HG03575 (cell line): Measurements from ENCODE around the gene WDPCP.
"Not testable (repeated sequence)": the region's sequence is repeated elsewhere in the genome, so short reads cannot be mapped to it uniquely, and the experiment has no call there.

ENCODE experiments used
- ATAC-seq: cut with Tn5 transposase; IDR thresholded peaks from one replicate; pipeline ENCODE4 v1.9.1; 2021; ENCODE audit not compliant: unreplicated experiment, insufficient number of reproducible peaks, low FRiP score; ENCODE audit errors: extremely low read depth

WDPCP gene, protein sequence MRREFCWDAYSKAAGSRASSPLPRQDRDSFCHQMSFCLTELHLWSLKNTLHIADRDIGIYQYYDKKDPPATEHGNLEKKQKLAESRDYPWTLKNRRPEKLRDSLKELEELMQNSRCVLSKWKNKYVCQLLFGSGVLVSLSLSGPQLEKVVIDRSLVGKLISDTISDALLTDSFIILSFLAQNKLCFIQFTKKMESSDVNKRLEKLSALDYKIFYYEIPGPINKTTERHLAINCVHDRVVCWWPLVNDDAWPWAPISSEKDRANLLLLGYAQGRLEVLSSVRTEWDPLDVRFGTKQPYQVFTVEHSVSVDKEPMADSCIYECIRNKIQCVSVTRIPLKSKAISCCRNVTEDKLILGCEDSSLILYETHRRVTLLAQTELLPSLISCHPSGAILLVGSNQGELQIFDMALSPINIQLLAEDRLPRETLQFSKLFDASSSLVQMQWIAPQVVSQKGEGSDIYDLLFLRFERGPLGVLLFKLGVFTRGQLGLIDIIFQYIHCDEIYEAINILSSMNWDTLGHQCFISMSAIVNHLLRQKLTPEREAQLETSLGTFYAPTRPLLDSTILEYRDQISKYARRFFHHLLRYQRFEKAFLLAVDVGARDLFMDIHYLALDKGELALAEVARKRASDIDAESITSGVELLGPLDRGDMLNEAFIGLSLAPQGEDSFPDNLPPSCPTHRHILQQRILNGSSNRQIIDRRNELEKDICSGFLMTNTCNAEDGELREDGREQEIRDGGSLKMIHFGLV

DNA sequence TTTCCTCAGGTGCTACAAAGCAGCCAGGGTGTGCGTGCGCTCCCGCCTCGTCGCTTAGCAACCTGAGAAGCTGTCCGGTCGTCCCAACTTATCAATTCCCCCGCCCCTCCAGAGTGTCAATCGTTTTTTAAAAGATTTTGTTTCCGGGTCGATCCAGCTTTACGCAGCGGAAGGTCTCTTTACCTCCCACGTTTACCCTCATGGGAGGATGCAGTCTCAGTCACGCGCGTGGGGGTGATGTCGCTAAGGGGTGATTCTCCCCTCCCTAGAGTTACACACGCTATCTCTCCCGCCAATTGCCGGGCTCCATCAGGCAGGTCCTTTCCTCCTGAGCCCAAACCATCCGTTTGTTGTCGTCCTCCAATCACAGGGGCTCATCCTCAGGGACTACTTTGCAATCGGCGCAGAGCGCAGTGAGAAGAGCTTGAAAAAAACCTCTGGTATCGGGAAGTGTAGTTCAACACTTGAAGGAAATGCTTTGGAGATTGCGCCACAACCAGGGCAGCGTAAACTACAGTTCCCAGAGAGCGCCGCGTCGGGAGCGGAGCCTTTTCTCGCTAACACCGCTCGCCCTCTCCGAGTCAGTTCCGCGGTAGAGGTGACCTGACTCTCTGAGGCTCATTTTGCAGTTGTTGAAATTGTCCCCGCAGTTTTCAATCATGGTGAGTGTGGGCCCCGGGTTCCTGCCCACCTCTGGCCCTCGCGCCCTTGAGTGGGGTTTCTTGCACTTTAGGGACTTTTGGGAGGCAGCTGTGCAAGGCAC, at the start of gene WDPCP, which contains the start of gene MDH1:
Gene WDPCP (minus strand): TSS at position 93 of the 763 bp plus-strand sequence. CDS start 206 bp downstream, outside the sequence.
Gene MDH1 (plus strand): TSS at position 579 of the 763 bp plus-strand sequence. CDS start 81 bp downstream, at position 660.
- ATAC-seq, result peak; percentile 83

DNA sequence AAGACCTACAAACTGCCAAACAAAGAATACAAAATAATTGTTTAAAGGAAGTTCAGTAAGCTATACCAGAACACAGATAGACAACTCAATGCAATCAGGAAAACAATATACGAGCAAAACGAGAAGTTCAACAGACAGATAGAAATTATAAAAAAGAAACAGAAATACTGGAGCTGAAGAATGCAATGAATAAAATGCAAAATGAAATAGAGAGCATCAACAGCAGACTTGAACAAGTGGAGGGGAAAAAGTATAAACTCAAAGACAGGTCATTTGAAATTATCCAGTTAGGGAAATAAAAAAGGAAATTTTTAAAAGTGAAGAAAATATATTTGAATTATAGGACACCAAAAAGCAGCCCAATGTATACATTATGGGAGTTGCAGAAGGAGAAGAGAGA, 44.1 kb upstream of the WDPCP start:
- no peak for ATAC-seq

DNA sequence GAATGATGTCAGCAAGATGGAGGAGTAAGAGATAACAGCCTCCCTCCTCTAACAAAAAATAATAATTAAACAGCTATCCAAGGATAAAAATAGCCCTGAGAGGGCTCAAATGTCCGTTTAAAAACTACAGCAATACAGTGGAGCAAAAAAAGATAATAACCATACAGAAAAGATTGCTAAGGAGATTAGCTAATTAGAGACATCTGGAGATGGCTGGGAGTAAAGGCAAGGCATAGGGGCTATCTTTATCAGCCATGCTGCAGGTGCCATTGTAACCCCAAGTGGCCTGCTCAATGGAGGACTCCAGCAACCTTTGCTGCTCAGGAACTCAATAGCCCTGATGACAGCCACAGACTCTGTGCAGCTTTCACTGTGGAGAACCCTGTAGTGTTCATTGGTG, 43.2 kb upstream of the WDPCP start:
- ATAC-seq, result no peak

DNA sequence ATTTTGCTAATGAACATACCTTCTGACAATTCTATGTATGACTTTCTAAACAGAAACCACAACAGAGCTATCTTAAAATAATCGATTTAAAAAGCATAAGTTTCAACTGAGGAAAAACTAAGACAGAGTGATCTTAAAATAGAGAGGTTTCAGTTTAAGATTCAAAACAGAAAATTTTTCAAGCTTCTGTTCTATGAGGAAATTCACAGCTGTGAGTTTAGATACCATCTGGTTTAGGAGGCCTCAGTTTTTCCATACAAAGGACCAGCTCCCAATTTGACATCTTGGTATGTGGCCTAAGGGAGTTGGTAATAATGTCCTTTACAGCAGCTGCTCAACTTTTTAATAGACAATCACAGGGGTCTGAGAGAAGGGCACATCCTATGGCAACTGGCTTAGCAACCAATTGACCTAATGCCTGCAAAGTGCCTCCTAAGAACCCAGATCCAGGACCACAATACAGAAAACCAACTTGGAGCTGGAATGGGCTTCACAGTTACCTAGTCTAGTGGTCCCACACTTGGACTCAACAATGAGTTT, 40.2 kb upstream of the WDPCP start:
- ATAC-seq, result no peak

DNA sequence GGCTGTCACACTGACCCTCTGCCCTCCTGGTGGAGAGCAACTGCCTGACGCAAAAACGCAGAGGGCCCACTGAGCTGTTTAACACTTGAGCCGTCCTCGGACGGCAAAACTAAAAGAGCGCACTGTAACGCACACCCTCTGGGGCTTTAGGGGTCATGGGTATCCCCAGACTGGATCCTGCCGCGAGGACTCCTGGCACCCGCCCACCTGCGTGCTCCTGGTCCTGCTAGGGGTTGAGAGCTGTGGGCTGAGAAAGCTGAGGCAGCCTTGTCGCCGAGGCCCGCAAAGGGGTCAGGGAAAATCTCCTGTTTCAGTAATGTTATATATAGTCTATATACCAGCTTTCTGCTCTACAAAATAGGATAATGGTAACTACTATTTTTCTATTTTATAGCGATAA, 39.6 kb upstream of the WDPCP start:
- no peak for ATAC-seq

DNA sequence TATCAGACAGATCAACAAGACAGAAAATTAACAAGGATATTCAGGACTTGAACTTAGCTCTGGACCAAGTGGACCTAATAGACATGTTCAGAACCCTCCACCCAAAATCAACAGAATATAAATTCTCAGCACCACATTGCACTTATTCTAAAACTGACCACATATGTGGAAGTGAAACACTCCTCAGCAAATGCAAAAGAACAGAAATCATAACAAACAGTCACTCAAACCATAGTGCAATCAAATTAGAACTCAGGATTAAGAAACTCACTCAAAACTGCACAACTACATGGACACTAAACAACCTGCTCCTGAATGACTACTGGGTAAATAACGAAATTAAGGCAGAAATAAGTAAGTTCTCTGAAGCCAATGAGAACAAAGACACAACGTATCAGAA, 35.5 kb upstream of the WDPCP start:
- not testable (repeated sequence) for ATAC-seq

DNA sequence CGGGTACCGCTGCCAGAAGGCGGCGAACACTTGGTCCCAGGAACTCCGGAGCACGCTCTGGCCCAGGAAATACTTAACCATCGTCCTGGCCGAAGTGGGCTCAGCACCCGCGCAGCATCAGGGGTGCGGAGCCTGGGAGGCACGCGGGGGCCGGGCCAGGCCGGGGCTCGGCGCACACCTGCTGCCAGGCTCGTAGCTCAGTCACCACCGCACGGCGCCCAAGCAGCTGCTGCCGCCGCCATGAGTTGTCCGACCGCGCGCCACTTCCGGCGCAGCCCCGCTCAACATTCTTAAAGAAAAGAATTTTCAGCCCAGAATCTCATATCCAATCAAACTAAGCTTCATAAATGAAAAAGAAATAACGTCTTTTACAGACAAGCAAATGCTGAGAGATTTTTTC, 34.5 kb upstream of the WDPCP start:
- ATAC-seq, result no peak

DNA sequence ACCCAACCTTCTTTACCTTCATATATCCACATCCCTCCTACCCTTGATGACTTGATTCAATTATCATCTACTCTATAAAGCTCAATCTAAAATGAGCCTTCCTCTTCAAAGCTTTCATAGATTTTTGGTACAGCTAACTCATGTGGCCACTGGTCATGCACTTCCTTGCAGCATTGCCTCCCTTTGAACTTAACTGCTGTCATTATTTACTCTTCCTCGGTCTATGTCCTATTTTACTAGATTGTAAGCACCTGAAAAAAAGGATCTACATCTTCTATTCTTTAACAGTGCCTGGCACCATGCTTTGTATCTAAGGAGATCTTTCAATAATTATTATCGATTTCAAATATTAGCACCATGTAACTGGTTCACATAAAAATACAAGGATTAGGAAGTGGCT, 31.1 kb upstream of the WDPCP start:
- ATAC-seq, result no peak

DNA sequence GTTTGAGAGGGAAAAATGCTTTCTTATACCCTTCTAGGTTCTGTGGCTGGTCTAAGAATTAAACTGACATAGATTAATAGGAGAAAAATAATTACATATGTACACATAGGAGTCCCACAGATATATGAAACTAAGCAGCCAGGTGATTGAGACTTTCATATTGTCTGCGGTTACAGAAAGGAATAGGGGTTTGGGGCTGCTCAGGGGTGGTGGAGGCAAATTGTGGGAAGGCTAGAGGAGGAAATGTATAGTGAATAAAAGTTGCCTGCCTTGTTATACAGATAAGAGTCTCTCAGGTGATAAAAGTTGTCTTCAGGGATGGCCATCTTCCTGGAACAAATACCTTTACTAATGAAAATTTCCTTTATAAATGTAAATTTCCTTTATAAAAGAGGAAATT, 29.1 kb upstream of the WDPCP start:
- no peak for ATAC-seq

DNA sequence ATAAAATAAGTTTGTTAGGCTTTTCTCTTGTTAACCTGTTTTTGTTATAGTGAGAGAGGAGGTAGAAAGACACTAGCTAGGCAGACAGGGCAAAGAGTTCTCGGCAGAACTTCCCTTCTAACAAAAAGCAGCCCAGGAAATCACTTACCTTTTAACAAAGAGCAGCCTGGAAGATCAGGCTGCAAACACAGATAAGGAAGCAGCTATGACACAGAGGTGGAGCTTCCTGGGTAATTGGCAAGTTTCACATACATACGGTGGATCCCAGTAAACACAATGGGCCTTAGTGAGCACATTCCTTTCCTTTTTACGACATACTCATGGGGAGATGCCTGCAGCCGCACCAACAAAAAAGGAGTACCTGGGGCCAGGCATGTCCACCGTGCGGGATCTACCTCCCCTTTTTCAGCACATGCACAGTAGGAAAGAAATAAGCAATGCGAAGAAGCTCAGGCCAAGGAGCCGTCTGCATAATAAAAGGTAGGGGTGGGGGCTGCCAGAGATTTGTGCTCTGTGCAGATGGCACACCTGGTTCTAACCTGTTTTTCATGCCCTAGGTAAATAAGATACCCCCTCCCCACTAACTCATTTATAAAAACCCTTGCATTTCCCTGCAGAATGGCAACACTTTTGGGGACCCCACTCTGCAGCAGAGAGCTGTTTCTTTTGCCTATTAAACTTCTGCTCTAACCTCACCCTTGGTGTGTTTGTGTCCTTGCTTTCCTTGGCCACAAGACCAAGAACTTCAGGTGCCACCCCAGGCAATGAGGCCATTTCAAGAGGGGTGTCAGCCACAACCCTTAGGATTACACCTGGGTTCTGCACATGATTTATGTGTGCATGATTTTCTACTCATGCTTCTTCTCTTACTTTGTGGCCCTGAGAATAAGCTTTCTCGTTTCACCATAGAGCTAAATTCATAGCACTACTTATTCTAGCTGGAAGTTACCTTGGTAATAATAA, 27.0 kb upstream of the WDPCP start:
- ATAC-seq, result no peak

DNA sequence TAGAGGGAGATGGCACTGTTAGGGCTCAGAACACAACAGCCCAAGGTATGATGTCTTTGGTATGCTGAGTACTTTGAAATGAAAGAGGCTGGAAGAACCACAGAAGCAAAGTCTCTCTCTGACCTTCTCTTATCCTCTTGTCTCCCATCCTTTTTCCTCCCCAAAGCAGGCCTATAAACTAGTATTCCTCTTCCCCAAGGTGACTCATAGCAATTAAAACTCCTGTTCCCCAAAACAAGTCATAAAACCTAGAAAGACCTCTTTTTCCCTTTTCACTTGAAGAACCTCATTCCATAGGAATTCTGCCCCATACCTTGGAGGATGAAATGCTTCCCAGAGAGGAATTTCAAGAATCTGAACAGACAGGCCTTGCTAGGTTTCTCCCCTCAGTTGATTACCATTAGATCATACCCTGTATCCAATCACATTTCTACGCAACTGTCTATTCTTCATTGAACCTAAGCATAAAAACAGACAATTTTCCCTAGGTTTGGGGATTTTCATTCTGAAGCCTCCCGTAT, 26.2 kb upstream of the WDPCP start:
- ATAC-seq, result no peak

DNA sequence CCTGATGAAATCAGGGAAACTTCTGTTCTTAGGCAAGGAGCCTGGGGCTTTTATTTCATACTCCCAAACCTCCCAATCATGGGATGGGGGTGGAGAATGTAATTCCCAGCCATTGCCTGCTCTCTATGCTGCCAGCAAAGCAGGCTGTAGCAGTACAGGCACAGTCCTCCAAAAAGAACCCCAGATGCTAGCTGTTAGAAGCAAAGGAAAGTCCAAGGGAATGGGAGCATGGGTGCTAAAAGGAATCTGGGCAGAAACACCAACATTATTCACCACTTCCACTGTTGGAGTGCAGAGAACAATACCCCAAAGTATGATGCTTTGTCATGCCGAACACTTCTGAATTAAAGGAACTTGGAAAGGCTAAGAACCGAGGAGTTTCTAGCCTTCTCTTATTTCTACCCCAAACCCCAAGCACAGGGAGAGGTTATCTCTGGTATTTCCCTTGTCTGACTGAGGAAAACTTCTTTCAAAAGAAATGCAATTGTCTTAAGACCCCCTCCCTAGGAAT, 25.2 kb upstream of the WDPCP start:
- no peak for ATAC-seq

DNA sequence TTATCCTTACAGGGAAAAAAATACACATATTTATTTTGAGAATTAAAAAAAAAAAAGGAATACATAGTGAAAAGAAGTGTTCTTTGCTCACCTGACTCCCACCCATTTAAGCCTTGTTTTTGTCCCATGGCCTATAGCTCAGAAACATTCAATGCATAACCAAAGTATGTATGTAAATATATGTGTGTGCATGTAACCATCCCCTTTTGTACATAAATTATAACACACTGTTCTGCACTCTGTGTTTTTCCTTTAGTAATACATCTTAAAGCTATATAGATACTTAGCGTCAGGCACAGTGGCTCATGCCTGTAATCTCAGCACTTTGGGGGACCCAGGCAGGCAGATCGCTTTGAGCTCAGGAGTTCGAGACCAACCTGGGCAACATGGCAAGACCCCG, 22.2 kb upstream of the WDPCP start:
- no peak for ATAC-seq

DNA sequence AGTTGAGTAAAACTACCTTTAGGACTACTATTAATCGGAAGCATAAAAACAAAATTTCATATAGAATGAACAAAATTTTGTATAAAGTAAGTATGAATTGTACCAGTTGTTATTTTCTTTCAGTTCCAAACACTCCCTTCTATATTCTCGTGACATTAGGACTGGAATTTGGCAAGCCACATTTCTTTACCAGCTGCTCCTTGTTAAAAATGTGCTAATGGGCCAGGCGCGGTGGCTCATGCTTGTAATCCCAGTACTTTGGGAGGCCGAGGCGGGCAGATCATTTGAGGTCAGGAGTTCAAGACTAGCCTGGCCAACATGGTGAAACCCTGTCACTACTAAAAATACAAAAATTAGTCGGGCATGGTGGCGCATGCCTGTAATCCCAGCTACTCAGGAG, 20.6 kb upstream of the WDPCP start:
- ATAC-seq, result not testable (repeated sequence)

DNA sequence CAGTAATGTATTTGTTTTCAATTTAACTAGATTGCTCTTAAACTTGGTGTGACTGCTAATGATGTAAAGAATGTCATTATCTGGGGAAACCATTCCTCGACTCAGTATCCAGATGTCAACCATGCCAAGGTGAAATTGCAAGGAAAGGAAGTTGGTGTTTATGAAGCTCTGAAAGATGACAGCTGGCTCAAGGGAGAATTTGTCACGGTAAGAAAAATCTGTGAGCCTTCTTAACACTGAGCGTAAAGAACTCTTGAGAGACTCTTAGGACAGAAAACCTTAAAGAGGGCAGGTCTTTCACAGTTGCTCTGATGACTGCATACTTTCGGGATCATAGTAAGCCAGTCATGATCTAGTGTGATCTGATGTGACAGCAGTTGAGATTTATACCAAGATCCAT, 16.4 kb upstream of the WDPCP start:
- no peak for ATAC-seq

DNA sequence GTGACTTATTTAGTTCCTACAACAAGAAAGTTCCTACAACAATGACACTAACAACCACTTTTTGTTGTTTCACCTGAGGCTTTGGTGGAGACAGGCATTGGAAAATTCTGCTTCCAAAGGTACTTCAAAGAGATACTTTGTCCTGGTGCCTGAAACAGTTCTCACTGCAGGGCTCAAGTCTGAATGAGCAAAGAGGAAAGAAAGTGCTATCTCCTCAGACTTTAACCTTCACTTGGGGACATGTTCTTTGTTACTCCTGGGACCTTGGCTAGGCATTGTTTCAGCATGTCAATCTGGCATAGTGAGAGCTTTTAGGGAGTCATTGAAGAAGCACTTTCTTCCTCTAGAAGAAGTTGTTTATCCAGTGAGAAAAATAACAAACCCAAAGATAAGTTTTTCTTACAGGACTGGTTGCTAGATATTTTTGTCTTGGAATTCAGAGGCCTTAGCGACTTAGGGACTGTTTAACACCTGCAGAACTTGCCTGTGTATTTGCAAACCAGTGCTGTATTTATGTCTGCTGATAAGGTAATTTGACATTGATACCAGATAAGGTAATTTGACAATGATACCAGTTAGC, 12.7 kb upstream of the WDPCP start:
- no peak for ATAC-seq

DNA sequence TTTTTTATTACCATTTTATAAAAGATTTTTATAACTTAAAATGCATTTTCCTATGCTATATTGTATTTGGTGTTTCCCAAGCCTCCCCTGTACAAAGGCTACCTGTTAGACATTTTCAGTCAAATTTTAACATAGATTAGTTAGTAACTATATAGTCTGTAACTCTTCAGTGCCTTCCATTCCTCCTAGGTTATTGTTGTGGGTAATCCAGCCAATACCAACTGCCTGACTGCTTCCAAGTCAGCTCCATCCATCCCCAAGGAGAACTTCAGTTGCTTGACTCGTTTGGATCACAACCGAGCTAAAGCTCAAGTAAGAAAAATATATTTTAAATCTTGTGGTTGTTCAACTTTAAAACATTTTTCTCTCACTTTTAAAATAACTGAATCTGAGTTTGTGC, 10.7 kb upstream of the WDPCP start:
- ATAC-seq, result no peak
